HG02642 (cell line): ENCODE data around the gene MAJIN.
A peak's percentile ranks its signal among the peaks of the same experiment; 100 is the strongest.

Experiments used
- ATAC-seq: cut with Tn5 transposase; IDR thresholded peaks from one replicate; pipeline ENCODE4 v1.9.1; 2021; ENCODE audit warnings: mild to moderate bottlenecking; ENCODE audit not compliant: unreplicated experiment, poor library complexity

MAJIN gene

DNA sequence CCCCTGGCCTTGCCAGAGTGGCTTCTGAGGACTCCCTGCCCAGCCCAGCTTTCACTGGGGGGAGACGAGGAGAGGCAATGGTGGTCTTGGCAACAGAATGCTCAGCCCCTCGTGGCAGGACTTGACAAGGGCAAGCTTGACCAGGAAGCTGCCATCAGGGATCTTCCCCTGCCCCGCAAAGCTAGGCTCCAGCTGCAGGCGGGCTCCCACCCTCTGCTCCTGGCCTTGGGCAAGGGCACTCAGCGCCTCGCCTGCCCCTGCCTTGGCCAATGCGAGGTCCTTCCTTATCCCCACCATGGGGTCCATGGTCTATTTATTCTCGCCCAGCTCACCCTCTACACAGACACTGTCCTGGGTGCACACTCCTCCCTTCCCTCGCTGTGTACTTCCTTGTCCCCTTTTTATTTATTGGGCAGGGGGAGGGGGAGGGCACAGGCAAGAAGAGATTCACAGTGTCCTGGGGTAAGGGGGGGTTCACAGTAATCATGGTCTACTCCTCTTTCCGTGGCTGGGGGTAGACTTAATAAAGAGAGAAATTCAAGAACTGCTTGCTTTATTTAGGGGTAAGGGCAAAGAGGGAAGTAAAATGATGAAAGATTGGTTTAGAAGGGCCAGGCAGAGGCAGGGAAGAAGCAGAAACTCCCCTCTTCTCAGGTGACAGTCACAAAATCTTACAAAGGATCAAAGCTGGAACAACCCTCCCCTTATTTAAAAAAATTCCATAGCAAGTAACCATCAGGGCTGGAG lies 37.8 kb downstream of the MAJIN start:
- ATAC-seq = no peak

DNA sequence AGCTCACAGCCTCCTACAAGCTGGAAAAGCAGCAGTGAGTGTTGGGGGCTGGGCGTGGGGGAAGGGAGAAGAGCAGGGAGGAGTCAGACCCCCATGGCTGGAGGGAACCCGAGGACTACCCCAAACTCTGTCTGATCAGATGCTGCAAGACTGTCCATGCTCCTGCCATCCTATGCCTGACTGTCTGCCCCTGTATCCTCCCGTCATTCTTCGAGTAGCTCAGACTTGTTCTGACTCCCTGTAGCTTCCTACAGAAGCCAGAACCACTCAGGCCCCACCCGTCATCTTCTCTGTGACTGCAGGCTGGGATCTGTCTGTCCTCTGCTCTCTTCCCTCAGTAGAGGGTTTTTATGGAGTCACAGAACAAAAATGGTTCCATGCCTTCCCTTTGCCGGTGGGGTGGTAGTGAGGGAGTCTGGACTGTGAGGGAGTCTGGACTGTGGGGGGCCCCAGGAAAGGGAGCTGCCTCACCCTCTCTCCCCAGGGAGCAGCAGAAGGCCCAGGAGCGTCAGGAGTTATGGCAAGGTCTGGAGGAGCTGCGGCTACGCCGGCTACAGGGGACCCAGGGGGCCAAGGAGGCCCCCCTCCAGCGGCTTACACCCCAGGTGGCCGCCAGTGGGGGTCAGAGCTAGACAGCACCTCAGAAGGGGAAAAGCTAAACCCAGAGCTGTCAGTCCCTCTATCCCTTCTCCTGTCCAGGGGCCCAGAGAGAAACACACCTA lies 38.5 kb downstream of the MAJIN start:
- ATAC-seq = no peak

DNA sequence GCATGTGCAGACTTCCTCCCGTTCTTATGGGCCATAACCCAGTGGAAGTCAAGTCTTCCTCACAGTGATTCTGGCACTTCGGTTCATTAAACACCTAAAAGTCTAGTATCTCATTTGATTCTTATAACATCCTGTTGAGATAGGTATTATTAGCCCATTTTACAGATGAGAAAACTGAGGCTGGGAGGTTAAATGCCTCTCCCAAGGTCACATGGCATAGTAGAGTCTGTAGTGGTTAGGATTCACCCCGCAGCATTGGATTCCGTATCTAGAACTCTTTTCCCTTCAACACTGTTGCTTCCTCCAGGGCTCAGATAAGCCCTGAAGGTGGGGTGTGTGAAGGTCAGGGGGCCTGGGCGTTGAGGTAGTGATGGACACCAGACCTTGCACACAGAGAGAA lies 39.6 kb downstream of the MAJIN start:
- ATAC-seq = no peak

DNA sequence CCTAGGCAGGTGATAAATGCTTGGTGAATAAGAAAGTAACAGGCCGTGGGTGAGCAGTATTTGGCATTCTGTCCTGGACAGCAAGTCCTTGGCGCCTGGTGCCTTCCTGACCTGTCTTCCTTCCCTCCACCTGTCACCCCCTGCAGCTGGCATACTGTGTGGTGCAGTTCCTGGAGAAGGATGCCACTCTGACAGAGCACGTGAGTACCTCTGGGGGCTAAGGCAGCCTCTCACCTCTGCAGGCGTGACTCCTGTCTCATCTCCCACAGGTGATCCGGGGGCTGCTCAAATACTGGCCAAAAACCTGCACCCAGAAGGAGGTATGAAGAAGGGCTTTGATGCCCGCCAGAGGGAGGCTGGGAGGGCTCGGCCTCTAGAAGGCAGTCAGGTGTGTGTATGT lies 40.6 kb downstream of the MAJIN start:
- no peak for ATAC-seq

DNA sequence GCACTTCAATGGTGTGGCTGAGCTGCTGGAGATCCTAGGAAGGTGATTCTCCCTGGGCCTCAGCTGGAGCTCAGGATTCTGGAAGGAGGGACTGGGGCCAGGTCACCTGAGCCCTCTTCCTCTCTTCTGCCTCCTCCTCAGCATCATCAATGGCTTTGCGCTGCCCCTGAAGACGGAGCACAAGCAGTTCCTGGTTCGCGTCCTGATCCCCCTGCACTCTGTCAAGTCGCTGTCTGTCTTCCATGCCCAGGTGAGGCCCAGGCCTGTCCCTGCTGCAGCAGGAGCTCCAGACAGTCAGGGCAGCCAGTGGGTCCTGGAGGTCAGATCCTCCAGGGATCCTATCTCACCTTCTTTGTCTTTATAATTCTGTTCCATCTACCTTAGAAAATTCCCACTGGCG lies 41.6 kb downstream of the MAJIN start:
- no peak for ATAC-seq

DNA sequence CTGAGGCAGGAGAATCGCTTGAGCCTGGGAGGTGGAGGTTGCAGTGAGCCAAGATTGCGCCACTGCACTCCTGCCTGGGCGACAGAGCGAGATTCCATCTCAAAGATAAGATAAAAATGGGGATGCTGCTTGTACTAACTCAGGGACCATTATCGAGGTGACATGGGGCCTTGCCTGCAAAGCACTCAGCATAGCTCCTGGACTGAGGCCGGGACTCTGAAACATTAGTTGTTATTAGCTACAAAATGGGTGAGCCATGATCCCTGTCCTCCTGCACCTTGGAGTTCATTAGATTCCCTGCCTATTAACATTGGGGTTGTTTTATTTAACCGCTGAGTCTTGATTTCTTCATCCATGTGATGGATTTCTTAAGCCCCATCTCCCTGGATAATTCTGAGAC lies 42.3 kb downstream of the MAJIN start:
- no peak for ATAC-seq

DNA sequence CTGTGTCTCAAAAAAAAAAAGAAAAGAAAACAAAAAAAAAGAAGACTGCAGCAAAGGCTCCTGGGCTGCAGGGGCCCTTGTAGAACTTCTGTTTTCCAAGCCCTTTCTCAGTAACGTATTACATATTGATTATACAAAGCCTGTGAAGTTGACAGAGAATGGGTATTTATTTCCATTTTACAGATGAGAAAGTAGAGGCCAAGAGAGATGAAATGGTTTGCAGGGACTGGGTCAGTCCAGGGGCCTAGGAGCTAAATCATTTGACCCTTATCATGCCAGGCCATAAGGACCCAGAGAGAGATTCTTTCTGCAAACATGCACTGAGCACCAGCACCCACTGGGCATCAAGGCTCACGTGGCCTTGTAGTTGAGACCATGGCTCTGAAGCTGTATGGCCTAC lies 43.0 kb downstream of the MAJIN start:
- ATAC-seq = no peak

DNA sequence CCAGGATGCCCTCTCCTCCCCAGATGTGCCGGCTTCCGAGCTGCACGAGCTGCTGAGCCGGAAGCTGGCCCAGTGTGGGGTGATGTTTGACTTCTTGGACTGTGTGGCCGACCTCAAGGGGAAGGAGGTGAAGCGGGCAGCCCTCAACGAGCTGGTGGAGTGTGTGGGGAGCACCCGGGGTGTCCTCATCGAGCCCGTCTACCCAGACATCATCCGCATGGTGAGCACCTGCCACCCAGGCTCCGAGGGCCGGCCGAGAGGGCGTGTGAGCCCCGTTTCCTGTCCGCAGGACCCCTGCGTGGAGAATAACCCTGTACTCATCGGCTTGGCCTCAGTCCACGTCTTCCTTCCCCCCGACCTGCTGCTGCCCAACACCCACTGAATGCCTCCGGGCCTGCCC lies 45.2 kb downstream of the MAJIN start:
- ATAC-seq = no peak

DNA sequence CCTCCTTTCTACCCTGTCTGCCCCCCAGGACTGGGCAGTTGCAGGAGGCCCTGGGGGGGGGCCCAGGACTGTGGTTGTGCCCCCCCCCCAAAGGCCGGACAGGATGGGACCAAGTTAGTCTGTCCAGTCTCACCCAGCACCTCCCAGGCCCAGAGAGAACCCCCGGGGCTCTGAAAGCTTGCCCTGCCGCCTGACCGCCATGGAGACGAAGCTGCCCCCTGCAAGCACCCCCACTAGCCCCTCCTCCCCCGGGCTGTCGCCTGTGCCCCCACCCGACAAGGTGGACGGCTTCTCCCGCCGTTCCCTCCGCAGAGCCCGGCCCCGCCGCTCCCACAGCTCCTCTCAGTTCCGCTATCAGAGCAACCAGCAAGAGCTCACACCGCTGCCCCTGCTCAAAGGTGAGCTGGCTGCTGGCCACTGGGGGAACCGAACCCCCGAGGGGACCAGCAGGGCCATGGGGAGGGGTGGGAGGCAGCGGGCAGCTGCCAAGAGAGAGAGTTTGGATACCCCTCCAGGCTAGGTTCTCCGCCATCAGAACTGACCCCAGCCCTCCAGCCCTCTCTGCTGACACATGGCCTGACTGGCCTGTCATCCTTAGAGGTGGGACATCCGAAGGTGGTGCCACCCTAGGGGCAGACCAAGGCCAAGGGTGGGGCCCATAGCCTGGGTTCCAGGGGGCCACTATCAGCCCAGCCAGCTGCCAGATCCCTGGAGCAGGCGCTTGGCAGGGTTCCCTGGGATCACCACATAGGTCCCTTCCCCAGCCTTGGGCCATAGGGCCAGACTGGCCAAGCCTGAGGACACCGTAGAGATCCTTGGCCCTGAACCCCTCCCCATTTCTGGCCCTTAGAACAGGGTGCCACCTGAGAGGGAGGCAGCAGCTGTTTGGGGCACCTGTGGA lies 46.1 kb downstream of the MAJIN start:
- ATAC-seq = no peak

DNA sequence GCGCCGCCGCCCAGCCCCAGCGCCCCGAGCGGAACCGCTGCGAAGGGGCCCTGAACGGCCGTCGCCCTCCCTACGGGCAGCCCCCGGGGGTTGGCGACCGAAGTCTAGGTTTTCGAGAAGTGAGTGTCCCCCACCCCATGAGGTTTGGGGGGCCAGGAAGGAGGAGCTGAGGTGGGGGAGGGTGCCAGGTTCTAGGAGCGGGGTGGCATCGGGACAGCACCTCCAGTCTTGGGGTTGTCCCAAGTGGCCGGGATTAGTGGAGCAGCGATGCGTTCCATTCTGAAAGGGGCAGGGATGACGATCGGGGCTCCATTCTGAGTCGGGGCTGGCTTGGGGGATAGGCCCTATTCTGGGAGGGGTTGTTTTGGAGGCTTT lies 47.0 kb downstream of the MAJIN start:
- no peak for ATAC-seq

DNA sequence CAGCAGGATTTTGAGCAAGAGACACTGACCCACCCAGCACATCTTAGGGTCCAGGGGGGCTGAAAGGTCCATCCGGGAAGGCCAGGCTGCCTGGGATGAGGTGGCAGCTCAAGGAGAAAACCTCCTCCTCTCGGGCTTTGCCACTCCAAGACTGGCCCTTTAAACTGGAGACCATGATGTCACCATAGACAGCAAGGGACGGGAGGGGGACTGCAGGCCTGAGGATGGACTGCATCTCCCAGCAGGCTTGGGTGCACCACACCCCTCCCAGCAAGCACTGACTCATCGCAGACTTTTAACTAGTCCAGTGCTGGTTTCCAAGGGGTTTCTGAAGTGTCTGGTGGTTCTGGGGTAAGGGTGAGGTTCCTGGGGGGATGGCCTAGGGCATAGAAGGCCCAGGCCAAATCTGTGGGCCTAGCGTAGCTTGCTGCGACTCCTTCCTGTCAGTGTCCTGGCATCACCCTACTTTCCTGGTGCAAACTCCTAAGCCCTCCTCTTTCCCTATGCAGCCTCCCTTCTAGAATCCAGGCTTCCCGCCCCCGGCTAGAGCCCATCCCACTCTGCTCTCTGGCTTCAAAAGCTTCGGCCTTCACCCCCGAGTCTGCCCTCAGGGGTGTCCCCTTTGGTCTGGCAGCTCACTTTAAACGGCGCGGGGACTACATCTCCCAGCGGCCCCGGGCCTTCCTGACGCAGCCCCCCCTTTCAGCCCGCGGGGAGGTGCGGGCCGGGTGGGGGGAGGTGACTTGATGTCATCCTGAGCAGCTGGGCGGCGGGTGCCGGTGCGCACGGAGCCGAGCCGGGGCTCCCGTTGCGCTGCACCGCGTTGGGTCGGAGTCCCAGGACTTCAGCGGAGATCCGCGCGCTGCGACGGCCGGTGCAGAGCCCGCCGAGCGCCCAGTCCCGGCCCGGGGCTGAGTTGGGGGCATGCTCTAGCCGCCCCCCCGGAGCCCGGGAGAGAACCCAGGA lies 47.7 kb downstream of the MAJIN start, which contains the start of gene PPP2R5B:
Gene PPP2R5B, plus strand, starts transcription at position 746 of the 966 bp plus-strand sequence. CDS start 1,046 bp downstream, outside the sequence.
- peak; percentile 84 for ATAC-seq

DNA sequence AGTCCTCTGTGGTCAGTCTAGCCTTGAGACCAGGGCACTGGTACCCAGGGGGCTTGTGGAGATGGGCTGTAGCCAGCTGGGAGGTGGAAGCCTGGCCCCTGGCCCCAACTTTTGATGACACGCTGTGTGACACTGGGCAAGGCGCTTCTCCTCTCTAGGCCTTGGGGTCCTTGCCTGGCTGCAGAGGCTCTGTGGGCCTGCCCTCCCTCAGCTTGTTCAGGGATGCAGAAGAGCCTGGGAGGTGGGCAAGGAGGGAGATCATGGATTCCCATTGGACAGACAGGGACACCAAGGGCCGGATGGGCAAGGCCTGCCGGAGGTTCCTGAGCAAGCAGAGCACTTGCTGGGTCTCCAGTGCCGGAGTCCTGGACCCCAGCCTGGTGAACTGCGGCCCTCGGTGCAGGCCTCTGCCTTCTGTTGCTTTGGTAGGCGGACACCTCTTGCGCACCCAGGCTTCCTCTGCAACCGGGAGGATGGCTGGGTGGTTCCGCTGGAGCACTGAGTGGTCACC lies 48.7 kb downstream of the MAJIN start:
- no peak for ATAC-seq

DNA sequence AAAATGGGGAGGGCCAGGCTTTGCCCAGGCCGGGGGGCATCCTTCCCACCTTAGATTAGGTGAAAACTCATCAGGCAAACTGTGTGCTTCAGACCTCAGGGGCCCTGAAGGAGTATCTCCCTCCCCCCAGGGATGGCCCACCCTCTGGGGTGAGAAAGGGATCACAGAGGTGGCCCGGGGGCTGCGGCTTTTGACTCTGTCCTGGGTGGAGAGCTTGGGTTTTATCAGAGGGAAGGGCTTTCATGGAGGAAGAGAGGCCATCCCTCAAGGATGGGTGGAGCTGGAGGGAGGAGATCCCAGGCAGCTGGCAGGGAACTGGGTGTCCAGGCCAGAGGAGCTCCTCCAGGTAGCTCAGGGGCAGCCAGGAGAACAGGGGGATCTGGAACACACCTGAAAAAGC lies 50.5 kb downstream of the MAJIN start:
- ATAC-seq = no peak

DNA sequence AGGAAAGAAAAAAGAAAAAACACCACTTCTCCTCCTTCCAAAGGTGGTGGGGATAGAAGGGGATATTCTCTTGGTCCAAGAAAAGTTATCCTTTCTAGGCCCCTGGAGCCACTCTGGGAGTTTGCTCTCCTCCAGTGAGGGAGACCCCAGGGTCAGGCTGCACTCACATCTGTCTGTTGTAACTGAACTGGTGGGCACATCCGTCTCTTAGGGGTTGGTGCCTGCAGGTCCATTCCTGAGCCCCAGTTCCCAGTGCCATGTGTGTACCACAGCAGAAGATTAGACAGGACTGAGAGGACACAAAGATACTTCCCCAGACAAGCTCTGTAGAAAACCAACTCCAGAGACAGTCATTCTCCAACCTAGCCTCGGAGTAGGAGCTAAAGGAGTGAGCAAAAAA lies 51.8 kb downstream of the MAJIN start:
- ATAC-seq = no peak

DNA sequence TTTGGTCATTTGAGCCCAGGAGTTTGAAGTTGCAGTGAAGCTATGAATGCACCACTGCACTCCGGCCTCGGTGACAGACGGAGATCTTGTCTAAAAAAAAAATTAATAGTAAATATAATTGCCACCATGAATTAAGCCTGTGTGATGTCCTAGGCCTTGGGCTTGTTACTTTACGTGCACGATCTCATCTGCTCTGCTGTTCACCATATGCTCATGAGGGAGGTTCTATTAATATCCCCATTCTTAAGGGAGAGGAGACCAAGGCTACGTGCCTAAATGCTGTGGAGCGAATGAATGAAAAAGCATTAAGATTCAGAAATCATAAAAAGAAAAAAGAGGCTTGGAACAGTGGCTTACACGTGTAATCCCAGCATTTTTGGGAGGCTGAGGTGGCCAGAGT lies 52.3 kb downstream of the MAJIN start:
- no peak for ATAC-seq

DNA sequence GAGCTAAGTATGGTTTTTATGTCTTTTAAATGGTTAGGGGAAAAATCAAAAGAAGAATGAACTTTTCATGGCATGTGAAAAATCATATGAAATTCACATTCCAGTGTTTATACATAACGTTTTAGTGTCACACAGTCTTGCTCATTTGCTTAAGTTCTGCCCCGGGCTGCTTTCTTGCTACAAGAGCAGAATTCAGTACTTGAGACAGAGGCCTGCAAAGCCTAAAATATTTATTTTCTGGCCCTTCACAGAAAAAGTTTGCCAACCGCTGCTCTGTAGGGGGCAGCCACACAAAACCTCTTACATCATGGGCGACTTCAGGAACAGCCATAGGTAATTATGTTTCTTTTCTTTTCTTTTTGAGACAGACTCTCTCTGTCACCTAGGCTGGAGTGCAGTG lies 53.9 kb downstream of the MAJIN start:
- no peak for ATAC-seq

DNA sequence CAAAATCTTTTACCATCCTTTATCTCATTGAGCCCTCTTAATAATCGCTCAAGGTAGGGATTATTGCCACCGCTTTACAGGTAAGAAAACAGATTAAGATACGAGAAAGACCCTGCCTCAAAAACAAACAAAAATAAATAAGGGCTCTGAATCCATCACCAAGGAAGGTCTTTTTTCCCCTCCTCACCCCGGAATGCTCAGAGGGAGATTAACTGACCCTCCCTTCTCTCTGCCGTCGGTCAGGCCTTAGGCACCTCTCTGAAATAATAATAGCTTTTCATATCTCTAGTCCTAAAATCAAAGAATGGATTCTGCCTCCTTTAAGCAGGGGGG lies 54.3 kb downstream of the MAJIN start:
- ATAC-seq = no peak

DNA sequence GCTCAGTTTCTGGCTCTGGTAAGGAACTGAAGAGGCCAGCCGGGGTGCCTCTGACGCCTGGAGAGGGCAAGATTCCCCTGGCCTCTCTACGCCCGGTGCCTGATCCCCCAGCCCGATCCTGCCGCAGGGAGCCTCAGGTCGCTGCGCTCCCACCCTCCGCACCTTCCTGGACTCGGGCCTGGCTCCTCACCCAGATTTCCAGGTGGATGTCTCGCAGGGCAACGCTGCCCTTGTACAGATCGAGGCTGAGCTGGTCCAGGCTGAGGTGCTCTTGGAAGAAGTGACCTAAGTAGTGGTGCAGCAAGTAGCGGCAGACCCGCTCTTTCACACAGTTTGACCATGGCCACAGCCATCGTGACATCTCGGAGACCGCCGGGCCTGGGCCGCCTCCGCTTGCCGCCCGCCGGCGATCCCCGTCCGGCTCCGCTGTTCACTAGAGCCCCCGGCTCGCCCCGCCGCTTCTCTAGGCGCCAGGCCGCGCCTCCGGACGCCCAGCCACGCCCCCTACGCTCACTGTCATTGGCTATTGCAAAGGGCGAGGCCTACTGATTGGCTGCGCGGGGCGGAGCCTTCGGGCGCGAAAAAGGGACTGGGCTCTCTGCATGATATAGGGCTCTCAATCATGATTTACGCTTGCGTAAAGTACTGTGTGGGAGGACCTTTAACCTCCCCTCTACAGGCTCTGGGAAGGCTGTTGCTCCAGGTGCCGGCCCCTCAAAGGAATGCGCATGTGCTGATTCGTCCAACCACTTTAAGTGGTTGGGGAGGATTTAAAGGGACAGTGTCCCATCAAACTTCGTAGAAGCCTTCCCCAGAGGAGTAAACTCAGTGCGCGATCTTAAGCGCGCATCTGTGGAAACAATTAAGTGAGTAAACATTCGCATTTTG lies 54.9 kb downstream of the MAJIN start, which contains the start of gene ATG2A:
Gene ATG2A, minus strand, starts transcription at position 435 of the 888 bp plus-strand sequence. Its CDS starts 74 bp downstream, at position 361.
- peak; percentile 93 for ATAC-seq
